ENCODE data around the gene PRTG. TPM values are rescaled to one million over a fixed set of nuclear protein-coding genes. Genes with fewer than 3 reads are reported as not detected.
"Not testable (repeated sequence)": the region's sequence is repeated elsewhere in the genome, so short reads cannot be mapped to it uniquely, and the experiment has no call there.

Gene PRTG
- total RNA-seq, 2 donors from 2014 or later, result not detected

DNA sequence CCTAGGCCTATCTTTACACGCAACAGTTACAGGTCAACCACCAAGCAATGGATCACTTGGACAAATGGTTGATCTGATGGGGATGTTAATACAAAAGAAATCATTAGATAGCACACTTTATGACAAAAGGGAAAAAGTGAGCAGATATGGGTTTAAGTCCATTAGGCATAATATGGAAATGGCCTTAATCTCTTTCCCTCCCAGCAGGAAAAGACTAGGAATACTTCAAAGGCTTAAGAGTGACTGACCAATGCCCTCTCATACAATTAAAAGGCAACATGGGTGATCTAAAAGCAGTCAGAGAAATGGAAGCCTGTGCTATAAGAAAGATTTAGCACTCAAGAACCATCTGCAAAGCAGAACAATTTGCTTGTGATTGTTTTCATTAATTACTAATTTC lies 3.3 kb downstream of the PRTG start:
- H3K4me3 Mint-ChIP-seq, result no peak overlapping the region
- H3K27ac Mint-ChIP-seq, result no peak overlapping the region
- H3K4me1 Mint-ChIP-seq, result peaks cover 4% of the 10 kb centered on the region
- DNase-seq (no peak), ATAC-seq (no peak)
- H3K27me3 Mint-ChIP-seq, result peaks cover 23% of the 10 kb centered on the region
- no peaks in the 10 kb centered on the region for H3K9me3 ChIP-seq (ENCODE audit: control insufficient read depth, low read length, poor library complexity, severe bottlenecking)
- H3K36me3 Mint-ChIP-seq (ENCODE audit: low read depth), result peaks cover 2% of the 10 kb centered on the region

DNA sequence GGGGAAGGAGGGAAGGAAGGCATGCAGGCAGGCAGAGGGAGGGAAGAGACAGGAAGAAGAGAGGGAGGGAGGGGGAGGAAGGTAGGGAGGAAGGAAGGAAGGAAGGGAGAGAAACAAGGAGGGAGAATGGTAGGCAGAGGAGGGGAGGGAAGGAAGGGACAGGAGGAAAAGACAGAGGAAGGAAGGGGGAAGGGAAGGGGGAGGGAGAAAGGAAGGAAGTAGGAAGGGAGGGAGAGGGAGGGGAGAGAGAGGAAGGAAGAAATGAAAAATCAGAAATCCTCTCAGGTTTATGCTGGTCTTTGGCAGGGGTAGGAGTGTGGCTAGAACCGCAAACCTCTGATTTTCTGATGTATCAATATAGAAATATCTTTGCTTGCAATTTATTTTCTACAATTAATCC lies 4.2 kb downstream of the PRTG start:
- DNase-seq (no peak), ATAC-seq (no peak)
- Mint-ChIP-seq H3K4me3 (no peak overlapping the region), H3K36me3 (ENCODE audit: low read depth) (peaks cover 2% of the 10 kb centered on the region), H3K27ac (no peak overlapping the region), H3K27me3 (peaks cover 17% of the 10 kb centered on the region), H3K4me1 (peaks cover 3% of the 10 kb centered on the region)
- no peaks in the 10 kb centered on the region for H3K9me3 ChIP-seq (ENCODE audit: control insufficient read depth, low read length, poor library complexity, severe bottlenecking)

DNA sequence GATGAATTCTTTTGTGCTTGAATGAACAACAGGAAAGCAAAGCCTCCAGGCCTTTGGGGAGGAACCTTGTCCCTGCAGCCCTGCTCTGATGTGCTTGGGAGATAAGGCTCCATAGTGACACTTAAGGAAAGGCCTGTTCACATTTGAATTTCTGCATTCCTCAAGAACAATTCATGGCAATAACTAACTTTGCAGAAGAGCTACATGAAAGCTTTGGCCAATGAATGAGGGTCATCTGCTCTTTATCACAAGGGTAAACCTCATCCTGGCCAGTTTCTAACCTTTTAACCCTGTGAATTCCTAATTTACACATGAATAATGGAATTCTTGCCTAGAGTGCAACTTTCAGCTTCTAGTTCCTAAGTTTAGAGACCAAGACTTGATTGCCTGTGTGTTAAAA lies 5.6 kb downstream of the PRTG start:
- H3K9me3 ChIP-seq (ENCODE audit: control insufficient read depth, low read length, poor library complexity, severe bottlenecking), result no peaks in the 10 kb centered on the region
- ATAC-seq (no peak), DNase-seq (no peak)
- no peak overlapping the region for H3K4me3 Mint-ChIP-seq
- peaks cover 15% of the 10 kb centered on the region for H3K27me3 Mint-ChIP-seq
- H3K36me3 Mint-ChIP-seq (ENCODE audit: low read depth), result no peaks in the 10 kb centered on the region
- H3K4me1 Mint-ChIP-seq, result no peaks in the 10 kb centered on the region
- H3K27ac Mint-ChIP-seq, result no peak overlapping the region

DNA sequence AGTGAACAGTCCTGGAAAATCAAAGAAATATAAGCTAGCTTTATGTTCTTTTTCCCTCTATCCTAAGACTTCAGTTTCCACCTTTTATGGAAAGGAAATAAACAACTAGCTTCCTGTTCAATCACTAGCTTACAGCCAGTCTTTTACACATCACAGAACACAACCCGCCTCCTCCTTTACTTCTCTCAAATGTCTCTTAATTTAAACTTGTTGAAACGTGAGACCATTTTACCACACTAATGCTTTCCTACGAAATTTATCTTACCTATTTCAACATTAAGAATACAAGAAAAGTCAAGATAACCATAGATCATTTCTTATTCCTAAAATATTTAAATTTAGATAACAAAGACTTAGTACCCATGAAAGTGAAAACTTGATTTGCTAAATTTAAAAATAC lies 6.2 kb downstream of the PRTG start:
- peaks cover 15% of the 10 kb centered on the region for H3K27me3 Mint-ChIP-seq
- H3K4me1 Mint-ChIP-seq, result no peaks in the 10 kb centered on the region
- DNase-seq (no peak), ATAC-seq (no peak)
- no peak overlapping the region for H3K4me3 Mint-ChIP-seq
- no peaks in the 10 kb centered on the region for H3K9me3 ChIP-seq (ENCODE audit: control insufficient read depth, low read length, poor library complexity, severe bottlenecking)
- H3K36me3 Mint-ChIP-seq (ENCODE audit: low read depth), result no peaks in the 10 kb centered on the region
- no peak overlapping the region for H3K27ac Mint-ChIP-seq

DNA sequence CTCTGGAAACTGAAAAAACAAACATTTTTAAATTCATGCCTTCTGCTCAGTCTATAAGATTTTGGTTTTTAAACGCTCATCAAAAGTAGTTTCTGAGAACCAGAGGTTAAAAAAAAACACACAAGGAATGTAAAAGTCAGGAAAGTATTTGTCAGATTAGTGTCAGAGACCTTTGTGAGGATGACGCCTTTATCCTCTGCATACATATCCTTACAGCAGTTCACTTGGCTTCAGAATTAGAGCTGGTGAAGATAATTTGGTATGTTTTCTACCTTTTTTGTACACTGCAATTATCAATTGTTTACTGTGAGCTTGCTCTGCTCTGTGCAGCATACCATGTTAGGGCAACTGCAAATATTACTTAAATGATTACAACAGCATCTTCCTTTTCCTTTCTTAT lies 8.3 kb downstream of the PRTG start:
- no peak overlapping the region for H3K27ac Mint-ChIP-seq
- no peaks in the 10 kb centered on the region for H3K9me3 ChIP-seq (ENCODE audit: control insufficient read depth, low read length, poor library complexity, severe bottlenecking)
- no peaks in the 10 kb centered on the region for H3K4me1 Mint-ChIP-seq
- no peak overlapping the region for H3K4me3 Mint-ChIP-seq
- no peak for ATAC-seq
- H3K36me3 Mint-ChIP-seq (ENCODE audit: low read depth), result no peaks in the 10 kb centered on the region
- no peak for DNase-seq
- H3K27me3 Mint-ChIP-seq, result peaks cover 15% of the 10 kb centered on the region

DNA sequence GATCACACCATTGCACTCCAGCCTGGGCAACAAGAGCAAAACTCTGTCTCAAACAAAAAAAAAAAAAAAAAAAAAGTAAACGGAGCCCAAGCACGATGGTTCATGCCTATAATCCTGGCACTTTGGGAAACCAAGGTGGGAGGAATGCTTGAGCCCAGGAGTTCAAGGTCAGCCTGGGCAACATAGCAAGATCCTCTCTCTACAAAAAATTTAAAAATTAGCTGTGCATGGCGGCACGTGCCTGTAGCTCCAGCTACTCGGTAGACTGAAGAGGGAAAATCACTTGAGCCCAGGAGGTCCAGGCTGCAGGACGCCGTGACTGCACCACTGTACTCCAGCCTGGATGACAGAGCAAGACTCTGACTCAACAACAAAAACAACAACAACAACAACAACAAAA lies 9.5 kb downstream of the PRTG start:
- H3K36me3 Mint-ChIP-seq (ENCODE audit: low read depth); H3K27ac Mint-ChIP-seq; ATAC-seq; H3K4me3 Mint-ChIP-seq; H3K9me3 ChIP-seq (ENCODE audit: control insufficient read depth, low read length, poor library complexity, severe bottlenecking); DNase-seq; H3K4me1 Mint-ChIP-seq: not testable (repeated sequence)
- peaks cover 24% of the 10 kb centered on the region for H3K27me3 Mint-ChIP-seq

DNA sequence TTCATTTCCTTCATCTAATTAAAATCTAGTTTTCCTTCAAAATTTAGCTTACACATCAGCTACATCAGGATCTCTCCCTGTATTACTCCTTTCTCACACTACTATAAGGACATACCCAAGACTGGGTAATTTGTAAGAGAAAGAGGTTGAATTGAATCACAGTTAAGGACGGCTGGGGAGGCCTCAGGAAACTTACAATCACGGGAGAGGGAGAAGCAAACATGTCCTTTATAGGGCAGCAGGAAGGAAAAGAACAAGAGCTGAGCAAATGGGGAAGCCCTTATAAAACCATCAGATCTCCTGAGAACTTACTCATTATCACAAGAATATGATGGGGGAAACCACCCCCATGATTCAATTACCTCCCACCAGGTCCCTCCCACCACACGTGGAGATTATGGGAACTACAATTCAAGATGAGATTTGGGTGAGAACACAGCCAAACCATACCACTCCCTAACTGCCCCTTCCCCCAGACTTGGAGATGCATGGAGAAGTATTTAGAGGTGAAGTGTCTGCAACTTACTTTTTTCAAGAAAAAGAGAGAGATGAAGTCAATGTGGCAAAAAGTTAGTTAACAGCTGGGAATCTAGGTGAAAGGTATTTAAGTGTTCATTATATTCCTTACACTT lies 21.3 kb downstream of the PRTG start:
- peaks cover 54% of the 10 kb centered on the region for H3K27me3 Mint-ChIP-seq
- ATAC-seq (no peak), DNase-seq (no peak)
- H3K36me3 Mint-ChIP-seq (ENCODE audit: low read depth), result peaks cover 3% of the 10 kb centered on the region
- H3K9me3 ChIP-seq (ENCODE audit: control insufficient read depth, low read length, poor library complexity, severe bottlenecking), result no peaks in the 10 kb centered on the region
- H3K4me3 Mint-ChIP-seq, result no peak overlapping the region
- no peak overlapping the region for H3K27ac Mint-ChIP-seq
- H3K4me1 Mint-ChIP-seq, result no peaks in the 10 kb centered on the region

DNA sequence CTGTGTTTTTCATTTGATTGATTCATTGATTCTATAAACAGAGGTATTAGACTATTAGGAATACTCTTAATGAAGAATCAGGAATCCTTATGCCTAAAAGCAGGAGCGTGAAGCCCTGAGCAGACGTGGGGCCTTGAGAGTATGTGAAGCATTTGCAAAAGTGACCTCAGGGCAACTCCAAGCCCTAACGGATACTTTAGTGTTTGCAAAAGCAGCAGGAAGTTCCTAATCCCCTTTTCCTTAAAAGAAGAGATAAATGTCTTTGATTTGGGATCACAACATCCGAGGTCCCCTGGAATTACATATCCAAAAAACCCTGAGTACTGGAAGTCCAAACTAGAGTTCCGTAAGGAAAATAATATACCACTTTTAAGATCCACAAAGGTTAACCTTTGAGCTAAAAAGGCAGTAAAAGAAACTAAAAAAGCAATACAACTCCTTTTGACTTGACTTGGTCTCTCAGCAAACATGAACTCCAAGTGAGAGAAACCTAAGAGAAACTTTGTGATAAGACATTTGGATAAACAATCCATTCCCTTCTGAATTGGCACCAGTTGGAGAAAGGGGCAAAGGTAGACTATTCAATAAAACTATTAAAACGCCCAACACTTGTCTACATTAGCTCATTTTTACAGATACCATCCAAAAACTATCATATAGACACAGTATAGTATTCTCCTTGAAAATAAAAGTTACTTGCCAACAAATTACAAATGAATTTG lies 27.4 kb downstream of the PRTG start:
- Mint-ChIP-seq H3K36me3 (ENCODE audit: low read depth) (no peaks in the 10 kb centered on the region), H3K4me1 (peaks cover 4% of the 10 kb centered on the region), H3K4me3 (no peak overlapping the region), H3K27ac (no peak overlapping the region), H3K27me3 (peaks cover 38% of the 10 kb centered on the region)
- no peaks in the 10 kb centered on the region for H3K9me3 ChIP-seq (ENCODE audit: control insufficient read depth, low read length, poor library complexity, severe bottlenecking)
- DNase-seq, result no peak
- no peak for ATAC-seq

DNA sequence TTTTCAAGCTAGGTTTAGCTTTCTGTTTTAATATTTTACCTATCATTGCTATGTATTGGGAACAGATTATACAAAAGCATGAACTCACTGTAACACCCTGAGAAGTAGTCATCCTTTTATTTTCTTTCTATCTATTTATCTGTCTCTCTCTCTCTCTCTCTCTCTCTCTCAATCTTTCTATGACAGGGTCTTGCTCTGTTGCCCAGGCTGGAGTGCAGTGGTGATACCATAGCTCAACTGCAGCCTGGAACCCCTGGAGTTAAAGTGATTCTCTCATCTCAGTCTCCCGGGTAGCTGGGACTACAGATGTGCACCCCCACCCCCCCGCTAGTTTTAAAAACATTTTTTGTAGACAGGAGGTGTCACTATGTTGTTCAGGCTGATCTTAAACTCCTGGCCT lies 28.9 kb downstream of the PRTG start:
- H3K9me3 ChIP-seq (ENCODE audit: control insufficient read depth, low read length, poor library complexity, severe bottlenecking), result no peaks in the 10 kb centered on the region
- peaks cover 4% of the 10 kb centered on the region for H3K4me1 Mint-ChIP-seq
- peaks cover 34% of the 10 kb centered on the region for H3K27me3 Mint-ChIP-seq
- H3K4me3 Mint-ChIP-seq, result peak overlapping the region; percentile 43
- no peak overlapping the region for H3K27ac Mint-ChIP-seq
- DNase-seq (no peak), ATAC-seq (no peak)
- H3K36me3 Mint-ChIP-seq (ENCODE audit: low read depth), result no peaks in the 10 kb centered on the region

DNA sequence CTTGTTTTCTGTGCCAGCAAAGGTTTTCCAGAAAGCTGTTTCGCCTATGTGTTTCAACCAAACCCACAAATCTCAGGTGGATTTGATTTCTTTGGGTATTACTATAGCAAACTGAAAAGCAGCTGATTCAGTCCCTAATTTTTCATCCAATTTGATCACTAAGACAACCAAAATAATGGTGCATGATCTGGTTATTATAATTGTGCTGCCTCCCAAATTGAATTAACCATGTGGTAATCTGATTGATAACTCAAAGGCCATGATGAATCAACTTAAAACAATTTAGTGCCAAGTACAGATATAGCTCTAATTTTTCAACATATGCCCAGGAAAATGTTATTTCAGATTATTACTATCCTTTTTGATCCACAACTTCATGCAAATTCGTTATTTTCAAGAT lies 30.6 kb downstream of the PRTG start:
- Mint-ChIP-seq H3K4me3 (no peak overlapping the region), H3K36me3 (ENCODE audit: low read depth) (no peaks in the 10 kb centered on the region), H3K4me1 (peaks cover 4% of the 10 kb centered on the region), H3K27me3 (peaks cover 23% of the 10 kb centered on the region), H3K27ac (no peak overlapping the region)
- DNase-seq, result no peak
- ATAC-seq, result no peak
- no peaks in the 10 kb centered on the region for H3K9me3 ChIP-seq (ENCODE audit: control insufficient read depth, low read length, poor library complexity, severe bottlenecking)

DNA sequence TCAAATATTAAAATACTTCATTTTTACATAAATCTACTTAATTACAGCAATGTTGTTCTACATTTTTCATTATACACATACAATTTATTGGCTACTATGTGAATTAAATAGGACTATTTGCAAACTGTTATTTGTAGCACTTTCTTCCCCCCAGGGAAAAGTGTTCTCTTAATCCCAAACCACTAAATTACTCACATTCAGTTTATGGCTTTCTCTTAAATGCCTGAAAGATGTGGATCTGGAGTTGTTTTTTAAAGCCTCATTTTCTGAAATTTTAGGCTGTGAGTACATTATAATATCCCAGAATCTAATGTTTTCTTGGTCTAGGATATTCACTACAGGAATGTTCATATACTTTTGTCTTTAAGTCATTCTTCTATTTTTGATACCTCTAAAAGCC lies 32.7 kb downstream of the PRTG start:
- H3K27ac Mint-ChIP-seq, result no peak overlapping the region

DNA sequence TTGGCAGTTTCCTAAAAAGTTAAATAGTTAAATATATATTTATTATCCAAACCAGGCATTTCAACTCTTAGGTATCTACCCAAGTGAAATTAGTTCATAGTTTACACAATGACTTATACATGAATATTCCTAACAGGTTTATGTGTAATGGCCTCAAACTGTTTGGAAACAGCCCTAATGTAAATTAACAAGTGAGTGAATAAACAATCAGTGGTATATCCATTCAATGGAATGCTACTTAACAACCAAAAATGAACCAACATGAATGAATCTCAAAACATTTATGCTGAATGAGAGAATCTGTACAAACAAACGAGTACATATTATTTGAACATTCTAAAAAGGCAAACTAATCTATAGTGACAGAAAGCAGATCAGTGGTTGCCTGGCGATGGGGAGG lies 33.5 kb downstream of the PRTG start:
- no peak for DNase-seq
- Mint-ChIP-seq H3K27ac (no peak overlapping the region), H3K36me3 (ENCODE audit: low read depth) (no peaks in the 10 kb centered on the region), H3K4me3 (no peak overlapping the region), H3K27me3 (peaks cover 27% of the 10 kb centered on the region), H3K4me1 (peaks cover 4% of the 10 kb centered on the region)
- no peaks in the 10 kb centered on the region for H3K9me3 ChIP-seq (ENCODE audit: control insufficient read depth, low read length, poor library complexity, severe bottlenecking)
- no peak for ATAC-seq

More for the DNA sequence above, 32.7 kb downstream of the PRTG start:
- Mint-ChIP-seq H3K4me1 (peaks cover 4% of the 10 kb centered on the region), H3K27me3 (peaks cover 30% of the 10 kb centered on the region), H3K36me3 (ENCODE audit: low read depth) (no peaks in the 10 kb centered on the region), H3K4me3 (no peak overlapping the region)
- no peaks in the 10 kb centered on the region for H3K9me3 ChIP-seq (ENCODE audit: control insufficient read depth, low read length, poor library complexity, severe bottlenecking)
- ATAC-seq (no peak), DNase-seq (no peak)

DNA sequence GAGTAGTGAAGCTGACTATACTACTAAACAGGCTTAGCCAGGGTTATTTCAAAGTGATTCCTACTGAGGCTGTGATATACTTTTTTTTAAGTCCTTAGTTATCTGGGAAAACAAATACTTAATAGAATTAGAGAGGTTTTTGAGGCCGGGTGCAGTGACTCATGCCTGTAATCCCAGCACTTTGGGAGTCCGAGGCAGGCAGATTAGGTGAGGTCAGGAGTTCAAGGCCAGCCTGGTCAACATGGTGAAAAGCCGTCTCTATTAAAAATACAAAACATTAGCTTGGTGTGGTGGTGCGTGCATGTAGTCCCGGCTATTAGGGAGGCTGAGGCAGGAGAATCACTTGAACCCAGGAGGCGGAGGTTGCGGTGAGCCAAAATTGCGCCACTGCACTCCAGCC lies 34.2 kb downstream of the PRTG start:
- H3K4me3 Mint-ChIP-seq, result no peak overlapping the region
- ATAC-seq, result no peak
- no peak for DNase-seq
- H3K9me3 ChIP-seq (ENCODE audit: control insufficient read depth, low read length, poor library complexity, severe bottlenecking), result no peaks in the 10 kb centered on the region
- H3K4me1 Mint-ChIP-seq, result peaks cover 6% of the 10 kb centered on the region
- H3K27ac Mint-ChIP-seq, result no peak overlapping the region
- no peaks in the 10 kb centered on the region for H3K36me3 Mint-ChIP-seq (ENCODE audit: low read depth)
- peaks cover 21% of the 10 kb centered on the region for H3K27me3 Mint-ChIP-seq

DNA sequence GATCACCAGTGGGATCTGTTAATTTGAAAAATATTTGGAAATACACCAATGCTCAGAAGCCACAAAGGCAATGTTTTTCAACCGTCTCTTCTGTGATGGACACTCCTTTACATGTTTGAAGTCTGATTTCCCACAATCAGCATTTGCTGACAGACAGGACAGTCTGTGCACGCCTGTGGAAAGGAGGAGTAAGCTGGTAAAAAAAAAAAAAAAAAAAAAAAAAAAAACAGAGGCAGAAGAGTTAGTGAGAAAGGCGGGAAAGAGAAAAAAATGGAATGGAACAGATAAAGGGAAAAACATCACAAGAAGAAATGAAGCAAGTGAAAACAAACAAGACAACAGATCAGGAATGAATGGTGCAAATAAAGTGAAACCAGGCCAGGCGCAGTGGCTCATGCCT lies 35.0 kb downstream of the PRTG start:
- H3K27ac Mint-ChIP-seq, result no peak overlapping the region
- no peaks in the 10 kb centered on the region for H3K36me3 Mint-ChIP-seq (ENCODE audit: low read depth)
- no peak overlapping the region for H3K4me3 Mint-ChIP-seq
- DNase-seq (no peak), ATAC-seq (no peak)
- H3K9me3 ChIP-seq (ENCODE audit: control insufficient read depth, low read length, poor library complexity, severe bottlenecking), result no peaks in the 10 kb centered on the region
- peaks cover 26% of the 10 kb centered on the region for H3K27me3 Mint-ChIP-seq
- H3K4me1 Mint-ChIP-seq, result peaks cover 5% of the 10 kb centered on the region
